Measurements from ENCODE around the gene PPM1B.

DNA sequence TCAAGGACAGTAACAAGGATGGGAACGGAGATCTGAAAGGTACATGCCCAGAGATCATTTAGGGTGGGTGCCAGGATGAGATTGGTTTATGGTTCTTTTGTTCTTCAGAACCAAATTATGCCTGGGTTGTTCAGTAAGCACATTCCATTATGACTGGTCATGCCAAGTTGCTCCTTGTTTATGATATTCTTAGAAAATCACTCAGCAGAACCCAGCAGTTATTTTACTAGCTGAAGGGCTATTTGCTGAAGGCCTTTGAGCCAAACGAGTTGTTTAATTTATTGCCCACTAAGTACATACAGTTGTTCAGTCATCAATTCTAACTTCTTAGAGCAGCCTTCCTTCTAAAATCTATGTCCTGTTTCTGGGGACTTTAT lies 107.2 kb downstream of the PPM1B start:
- TF ChIP-seq, protein P1, sequence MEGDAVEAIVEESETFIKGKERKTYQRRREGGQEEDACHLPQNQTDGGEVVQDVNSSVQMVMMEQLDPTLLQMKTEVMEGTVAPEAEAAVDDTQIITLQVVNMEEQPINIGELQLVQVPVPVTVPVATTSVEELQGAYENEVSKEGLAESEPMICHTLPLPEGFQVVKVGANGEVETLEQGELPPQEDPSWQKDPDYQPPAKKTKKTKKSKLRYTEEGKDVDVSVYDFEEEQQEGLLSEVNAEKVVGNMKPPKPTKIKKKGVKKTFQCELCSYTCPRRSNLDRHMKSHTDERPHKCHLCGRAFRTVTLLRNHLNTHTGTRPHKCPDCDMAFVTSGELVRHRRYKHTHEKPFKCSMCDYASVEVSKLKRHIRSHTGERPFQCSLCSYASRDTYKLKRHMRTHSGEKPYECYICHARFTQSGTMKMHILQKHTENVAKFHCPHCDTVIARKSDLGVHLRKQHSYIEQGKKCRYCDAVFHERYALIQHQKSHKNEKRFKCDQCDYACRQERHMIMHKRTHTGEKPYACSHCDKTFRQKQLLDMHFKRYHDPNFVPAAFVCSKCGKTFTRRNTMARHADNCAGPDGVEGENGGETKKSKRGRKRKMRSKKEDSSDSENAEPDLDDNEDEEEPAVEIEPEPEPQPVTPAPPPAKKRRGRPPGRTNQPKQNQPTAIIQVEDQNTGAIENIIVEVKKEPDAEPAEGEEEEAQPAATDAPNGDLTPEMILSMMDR (conservative IDR thresholded peaks at IDR 0.05; ENCODE audit: low read depth, low read length) = no peak
- TF ChIP-seq EZH2 (IDR thresholded peaks at IDR 0.05; ENCODE audit: borderline replicate concordance, low read depth, low read length, poor library complexity, severe bottlenecking) = no peak

All from A673 (cell line).